ENCODE results near the gene VPS8.

GRCh38 chr3:184814214-184814613 is 2.2 kb downstream of the VPS8 start:
- TF ChIP-seq CTCF (IDR thresholded peaks at IDR 0.05) (no peak), POLR2AphosphoS5 (IDR thresholded peaks at IDR 0.05) (no peak)

Measured in breast epithelium (tissue), 3 donors.